ENCODE measurements around the gene ZFAND2B.

ZFAND2B gene

DNA sequence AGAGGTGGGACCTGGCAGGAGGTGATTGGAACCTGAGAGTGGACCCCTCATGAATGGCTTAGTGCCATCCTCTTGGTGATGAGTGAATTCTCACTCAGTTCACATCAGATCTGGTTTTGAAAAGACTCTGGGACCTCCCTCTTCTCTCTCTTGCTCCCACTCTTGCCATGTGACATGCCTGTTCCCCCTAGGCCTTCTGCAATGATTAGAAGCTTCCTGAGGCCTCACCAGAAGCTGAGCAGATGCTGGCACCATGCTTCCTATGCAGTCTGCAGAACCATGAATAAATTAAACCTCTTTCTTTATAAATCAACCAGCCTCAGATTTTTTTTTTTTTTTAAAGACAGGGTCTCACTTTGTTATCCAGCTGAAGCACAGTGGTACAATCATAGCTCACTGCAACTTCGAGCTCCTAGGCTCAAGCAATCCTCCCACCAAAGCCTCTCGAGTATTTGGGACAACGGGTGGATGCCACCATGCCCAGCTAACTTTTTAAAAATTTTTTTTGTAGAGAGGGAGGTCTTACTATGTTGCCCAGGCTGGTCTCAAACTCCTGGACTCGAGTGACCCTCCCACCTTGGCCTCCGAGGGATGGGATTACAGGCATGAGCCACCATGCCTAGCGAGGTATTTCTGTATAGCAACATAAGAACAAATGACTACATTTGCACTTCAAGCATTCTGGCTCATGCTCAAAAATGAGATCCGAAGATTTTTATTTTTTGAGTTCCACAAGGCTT, 2.0 kb upstream of the ZFAND2B start:
- DNase-seq (ENCODE audit: low read depth in 2 of 2), result no peak

DNA sequence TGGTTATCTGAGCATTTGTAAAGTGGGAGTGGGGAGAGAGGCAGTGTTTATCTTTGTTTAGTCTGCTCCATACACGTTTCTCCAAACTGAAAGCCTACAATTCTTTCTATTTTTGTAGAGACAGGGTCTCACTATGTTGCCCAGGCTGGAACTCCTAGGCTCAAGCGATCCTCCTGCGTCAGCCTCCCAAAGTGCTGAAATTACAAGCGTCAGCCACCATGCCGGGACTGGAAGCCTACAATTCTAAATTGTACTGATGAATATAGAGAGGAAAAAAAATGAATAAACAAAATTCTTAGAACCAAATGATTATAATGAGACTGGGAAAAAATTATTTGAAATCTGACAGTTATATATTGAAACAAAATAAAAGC, 1.4 kb upstream of the ZFAND2B start:
- DNase-seq (ENCODE audit: low read depth in 2 of 2), result no peak

DNA sequence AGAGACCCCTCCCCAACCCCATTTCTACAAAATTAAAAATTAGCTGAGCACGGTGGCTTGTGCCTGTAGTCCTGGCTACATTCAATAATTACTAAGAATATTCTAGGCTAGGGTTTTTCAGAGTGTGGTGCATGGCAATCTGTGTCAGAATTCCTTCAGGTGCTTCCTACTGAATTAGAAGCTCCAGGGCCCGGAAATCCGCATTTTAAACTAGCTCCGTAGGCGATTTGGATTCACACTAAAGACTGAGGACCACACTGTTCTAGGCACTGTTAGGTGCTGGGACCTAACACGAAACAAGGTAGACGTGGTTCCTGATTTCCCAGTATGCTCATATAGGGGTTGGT, 628 bp upstream of the ZFAND2B start:
- no peak for DNase-seq (ENCODE audit: low read depth in 2 of 2)

DNA sequence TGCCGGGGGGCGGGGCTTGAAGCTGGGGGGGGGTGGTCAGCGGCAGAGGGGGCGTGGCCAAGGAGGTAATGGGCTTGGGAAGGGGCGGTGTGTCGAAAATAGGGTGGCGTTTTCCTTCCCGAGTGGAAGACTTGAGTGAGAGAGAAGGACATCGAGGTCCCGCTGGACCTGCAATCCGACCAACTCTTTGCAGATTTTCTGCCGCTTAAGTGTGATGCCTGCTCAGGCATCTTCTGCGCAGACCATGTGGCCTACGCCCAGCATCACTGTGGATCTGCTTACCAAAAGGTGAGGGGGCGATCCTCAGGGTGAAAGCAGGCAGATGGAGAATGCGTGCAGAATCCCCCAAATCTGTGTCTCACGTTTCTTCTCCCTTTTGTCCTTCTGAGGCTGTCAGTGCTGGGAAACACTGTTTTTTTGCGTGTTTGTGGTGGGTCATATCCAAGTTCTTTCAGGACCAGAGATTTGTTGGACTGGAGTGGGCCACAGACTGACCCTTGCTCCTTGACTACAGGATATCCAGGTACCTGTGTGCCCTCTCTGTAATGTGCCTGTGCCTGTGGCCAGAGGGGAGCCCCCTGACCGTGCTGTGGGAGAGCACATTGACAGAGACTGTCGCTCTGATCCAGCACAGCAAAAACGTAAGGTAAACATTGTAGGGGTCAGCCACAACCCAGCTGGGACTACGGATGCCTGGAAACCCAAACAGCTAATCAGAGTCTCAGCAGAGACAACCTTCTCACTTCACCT, 727 bp downstream of the ZFAND2B start:
- no peak for DNase-seq (ENCODE audit: low read depth in 2 of 2)

DNA sequence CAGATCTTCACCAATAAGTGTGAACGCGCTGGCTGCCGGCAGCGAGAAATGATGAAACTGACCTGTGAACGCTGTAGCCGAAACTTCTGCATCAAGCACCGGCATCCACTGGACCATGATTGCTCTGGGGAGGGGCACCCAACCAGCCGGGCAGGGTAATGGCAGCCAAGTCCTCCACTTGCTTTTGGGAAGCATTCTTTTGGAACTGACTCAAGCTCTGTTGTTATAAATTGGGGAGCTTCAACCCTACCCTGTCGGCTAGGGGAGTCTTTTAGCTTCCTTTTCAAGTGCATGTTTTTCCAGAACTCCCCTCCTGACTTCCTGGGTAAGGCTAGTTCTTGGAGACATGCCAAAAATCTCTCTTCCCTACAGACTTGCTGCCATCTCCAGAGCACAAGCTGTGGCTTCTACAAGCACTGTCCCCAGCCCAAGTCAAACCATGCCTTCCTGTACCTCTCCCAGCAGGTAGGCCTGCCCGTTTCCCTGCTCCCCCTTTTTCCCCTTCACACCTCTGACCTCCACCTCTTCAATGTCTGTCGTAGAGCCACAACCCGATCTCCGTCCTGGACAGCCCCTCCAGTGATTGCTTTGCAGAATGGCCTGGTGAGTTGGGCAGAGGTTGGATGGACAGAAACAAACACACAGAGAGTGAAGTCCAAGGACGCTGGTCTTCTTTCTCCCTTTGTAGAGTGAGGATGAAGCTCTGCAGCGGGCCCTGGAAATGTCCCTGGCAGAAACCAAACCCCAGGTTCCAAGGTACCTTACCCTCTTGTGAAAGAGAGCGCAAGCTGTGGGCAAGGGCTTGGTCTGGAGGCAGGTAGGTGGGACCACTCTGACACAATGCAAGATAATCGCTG, 1.5 kb downstream of the ZFAND2B start:
- DNase-seq (ENCODE audit: low read depth in 2 of 2), result no peak

DNA sequence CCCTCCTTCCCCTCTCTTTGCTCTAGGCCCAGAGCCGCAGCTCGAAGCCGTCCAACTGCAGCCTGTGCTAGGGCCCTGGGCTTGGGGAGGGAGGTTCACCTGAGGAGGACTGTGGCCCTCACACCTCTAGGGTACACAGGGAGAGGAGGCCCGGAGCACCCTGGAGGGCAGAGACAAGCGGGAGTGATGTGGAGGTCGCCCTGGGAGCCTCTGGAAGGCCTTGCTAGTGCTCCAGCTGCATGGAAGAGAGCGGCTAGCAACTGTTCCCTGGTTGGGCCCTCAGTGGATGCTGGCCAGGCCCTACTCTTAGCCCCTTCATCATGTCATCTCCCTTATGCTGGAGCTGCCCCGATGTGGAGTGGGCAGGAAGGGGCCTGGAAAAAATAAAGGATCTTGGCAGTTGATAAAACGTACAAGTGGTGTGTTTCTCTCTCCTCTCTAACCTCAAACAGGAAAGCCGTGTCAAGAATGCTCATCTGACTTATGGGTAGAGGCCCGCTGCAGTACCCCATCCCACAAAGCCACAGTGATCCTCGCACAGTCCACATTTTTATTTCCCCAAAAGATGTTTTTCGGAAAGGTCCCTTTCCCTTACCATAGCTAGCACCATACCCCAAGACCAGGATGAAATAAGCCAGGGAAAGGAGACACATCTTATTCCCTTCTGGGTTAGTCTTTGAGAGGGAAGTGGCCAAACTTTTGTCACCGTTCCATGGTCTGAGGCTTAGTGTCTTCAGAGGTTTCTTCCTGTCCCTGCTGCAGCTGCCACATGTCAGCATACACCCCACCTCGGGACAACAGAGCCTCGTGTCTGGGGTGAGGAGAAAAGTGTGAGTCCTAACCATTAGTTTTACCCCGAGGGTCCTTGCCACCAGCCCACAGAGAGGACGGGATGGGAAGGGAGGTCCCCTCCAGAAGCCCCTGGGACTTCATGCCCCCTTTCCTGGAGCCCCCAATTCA, 2.9 kb downstream of the ZFAND2B start:
- no peak for DNase-seq (ENCODE audit: low read depth in 2 of 2)

DNA sequence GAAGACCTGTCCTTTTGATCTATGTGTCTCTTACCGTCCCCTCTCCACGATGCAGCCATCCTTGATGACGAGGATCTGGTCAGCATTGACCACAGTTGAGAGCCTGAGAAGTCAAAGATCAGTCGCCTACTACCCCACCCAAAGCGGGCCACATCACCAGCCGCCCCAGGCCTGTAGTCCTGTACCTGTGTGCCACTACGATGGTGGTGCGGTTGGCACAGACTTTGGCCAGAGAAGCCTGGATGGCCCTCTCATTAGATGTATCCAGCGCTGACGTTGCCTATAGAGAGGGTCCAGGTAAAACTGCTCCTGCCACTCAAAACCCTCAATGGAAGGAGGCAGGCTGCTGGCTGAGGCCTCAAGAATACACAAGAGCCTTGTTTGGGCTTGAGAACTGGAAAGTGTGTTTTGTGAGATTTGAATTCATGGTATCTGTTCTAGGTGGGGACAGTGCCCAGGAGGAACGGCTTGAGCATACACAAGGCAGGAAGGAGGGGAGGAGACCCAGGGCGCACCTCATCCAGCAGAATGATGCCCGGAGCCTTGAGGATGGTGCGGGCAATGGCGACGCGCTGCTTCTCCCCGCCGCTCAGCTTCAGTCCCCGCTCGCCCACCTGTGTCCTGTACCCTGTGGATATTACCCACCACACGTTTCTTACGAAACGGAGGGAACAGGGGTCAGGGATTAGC, 3.8 kb downstream of the ZFAND2B start:
- DNase-seq (ENCODE audit: low read depth in 2 of 2), result no peak

DNA sequence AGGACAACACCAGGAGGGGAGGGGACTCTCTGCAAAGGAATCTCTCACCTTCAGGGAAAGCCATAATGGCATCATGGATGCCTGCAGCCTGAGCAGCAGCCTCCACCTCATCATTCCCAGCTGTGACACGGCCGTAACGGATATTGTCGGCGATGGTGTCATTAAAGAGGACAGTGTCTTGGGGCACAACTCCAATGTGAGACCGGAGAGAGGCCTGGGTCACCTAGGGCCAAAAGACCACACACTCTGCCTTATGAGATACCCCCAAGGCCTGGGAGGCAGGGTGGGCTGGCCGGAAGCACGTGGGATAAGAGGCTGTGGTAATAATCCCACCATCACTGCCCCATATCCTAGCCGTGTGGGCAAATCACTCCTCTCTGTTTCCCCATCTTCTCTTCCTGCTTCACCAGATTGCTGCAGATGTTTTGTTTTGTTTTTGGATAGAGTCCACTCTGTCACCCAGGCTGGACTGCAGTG, 4.3 kb downstream of the ZFAND2B start:
- no peak for DNase-seq (ENCODE audit: low read depth in 2 of 2)

DNA sequence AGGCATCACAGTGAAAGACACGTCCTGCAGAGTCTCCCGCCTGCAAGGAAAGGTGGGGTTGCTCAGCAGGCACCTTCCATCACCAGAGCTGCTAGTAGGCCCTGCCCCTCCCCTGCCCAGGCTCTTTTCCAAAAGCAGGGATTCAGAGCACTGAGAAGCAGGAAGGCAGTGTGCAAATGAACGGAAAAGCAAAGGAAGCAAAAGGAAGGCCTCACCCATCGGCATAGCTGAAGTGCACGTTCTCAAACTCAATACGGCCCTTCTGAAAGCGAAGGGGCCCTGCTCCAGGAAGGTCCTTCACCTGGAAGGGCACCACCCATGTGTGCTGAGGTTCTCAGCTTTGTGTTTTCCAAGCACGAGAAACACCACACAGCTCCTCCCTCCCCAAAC, 6.4 kb downstream of the ZFAND2B start:
- no peak for DNase-seq (ENCODE audit: low read depth in 2 of 2)

DNA sequence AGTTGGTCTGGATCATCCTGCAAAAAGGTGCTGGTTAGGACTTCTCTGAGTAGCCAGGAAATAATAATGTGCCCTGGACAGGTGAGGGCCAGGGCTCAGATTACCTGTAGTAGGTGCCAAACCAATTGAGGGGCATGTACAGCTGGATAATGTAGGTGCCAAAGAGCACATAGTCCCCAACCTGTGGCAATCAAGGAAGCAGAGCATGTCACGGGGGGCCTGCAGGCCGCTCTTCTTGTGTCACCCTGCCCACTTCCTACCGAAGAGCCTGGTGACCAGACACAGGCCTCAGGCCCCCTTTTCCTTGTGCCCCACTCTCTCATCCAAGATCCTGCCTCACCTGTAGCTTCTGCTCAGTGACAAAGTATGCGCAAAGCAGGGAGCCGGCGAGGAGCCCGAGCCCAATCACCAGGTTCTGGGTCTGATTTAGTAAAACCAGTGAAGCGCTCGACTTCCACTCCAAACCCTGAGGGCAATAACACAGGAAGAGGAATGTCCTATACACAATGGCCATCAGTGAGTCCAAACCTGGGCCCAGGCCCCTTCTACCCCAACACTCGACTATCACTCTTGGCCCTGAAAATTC, 7.0 kb downstream of the ZFAND2B start:
- no peak for DNase-seq (ENCODE audit: low read depth in 2 of 2)

DNA sequence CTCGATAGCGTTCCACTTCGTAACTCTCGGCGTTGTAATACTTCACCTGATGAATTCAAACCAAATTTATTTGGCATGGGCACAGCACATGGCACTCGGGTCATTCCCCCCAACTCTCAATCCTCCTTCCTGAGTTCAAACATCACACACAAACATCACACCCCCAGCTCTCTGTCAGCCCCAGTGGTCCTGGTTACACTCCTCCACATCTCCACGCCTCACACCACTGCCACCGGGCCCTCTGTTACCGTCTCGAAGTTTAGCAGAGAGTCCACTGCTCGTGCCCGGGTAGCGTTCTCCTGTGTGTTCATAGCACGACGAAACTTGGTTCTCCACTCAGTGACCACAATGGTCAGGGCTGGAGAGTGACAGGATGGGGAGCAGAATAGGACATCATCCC, 7.6 kb downstream of the ZFAND2B start:
- DNase-seq (ENCODE audit: low read depth in 2 of 2), result no peak

DNA sequence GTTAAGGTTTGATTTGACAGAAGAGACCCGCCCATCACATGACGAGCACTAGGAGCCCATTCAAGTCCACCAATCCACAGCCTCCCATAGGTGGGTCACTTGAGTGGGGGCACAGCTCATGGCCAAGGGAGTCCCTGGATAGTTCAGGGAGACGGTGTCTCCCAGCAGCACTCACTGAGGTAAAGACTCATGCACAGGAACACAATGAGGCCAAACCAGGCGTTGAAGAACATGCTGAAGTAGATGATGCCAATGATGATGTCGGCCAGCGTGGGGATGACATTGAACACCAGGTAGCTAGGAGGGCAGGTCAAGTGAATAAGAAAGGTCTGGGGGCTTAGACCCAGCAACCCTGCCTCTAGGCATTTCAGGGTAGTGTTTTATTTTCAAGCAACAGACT, 8.2 kb downstream of the ZFAND2B start:
- no peak for DNase-seq (ENCODE audit: low read depth in 2 of 2)

DNA sequence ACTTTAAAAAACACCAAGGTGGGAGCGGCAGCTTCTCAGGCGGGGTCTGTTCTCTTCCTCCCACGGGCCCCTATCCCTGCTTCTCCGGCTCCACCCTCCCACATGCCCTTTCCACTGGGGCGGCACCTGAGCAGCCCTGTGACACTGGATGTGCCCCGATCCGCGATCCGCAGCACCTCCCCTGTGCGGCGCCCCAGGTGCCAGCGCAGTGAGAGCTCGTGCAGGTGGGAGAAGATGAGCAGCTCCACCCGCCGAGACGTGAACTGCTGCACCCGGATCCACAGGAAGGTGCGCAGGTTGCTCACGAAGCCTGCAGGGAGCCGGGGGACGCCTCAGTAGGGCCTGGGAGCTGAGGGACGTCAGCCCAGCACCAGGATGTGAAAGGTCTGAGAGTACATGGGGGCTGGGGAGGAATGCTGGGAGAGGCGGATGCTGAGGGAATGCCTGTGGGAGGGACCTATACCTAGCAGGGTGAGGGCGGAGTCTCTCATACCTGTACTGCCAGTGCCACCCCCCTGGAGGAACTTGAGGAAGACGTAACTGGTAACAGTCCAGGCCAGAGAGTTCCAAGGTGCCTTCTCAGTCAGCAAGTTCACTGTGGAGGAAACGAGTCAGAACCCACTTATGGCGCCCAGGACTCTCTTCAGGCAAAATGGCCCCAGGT, 9.4 kb downstream of the ZFAND2B start:
- DNase-seq (ENCODE audit: low read depth in 2 of 2), result no peak

DNA sequence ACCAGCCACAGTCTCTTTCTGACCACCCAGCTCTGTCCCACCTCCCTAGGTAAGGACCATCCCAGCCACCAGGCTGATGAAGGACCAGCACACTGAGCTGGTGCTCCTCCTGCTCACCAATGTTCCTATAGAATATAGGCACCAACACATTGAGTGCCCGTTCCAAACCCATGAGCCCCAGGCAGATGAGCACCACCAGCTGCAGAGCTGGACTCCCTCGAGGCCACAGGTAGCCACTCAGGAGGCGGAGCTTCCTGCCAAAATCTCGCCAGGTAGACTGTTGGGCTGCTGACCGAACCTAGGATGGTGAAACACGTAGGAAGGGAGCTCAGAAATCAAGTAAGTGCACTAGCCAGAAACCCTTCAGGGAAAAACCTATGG, 9.9 kb downstream of the ZFAND2B start:
- no peak for DNase-seq (ENCODE audit: low read depth in 2 of 2)

DNA sequence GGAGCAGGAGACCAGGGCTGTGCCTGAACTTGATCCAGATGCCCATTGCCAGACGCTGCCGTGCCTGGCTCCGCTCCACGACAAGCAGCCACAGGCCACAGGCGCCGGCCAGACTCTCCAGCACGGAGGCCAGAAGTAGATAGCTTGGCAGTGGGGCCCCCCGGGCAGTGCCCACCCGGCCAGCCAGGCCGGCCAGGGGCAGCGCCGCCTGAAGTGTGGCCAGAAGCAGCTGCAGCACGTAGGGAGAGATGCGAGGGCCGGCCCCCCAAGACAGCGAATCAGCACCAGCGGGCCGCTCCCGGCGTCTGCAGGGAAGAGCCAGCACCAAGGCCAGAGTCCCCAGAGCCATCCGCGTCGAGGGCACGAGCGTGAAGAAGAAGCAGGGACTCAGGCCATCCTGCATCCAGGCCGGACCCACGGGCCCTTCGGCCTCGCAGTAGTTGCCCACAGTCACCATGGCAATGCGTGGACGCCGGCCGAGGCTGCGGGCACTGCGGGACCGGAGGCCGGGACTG, 11.7 kb downstream of the ZFAND2B start:
- no peak for DNase-seq (ENCODE audit: low read depth in 2 of 2)

DNA sequence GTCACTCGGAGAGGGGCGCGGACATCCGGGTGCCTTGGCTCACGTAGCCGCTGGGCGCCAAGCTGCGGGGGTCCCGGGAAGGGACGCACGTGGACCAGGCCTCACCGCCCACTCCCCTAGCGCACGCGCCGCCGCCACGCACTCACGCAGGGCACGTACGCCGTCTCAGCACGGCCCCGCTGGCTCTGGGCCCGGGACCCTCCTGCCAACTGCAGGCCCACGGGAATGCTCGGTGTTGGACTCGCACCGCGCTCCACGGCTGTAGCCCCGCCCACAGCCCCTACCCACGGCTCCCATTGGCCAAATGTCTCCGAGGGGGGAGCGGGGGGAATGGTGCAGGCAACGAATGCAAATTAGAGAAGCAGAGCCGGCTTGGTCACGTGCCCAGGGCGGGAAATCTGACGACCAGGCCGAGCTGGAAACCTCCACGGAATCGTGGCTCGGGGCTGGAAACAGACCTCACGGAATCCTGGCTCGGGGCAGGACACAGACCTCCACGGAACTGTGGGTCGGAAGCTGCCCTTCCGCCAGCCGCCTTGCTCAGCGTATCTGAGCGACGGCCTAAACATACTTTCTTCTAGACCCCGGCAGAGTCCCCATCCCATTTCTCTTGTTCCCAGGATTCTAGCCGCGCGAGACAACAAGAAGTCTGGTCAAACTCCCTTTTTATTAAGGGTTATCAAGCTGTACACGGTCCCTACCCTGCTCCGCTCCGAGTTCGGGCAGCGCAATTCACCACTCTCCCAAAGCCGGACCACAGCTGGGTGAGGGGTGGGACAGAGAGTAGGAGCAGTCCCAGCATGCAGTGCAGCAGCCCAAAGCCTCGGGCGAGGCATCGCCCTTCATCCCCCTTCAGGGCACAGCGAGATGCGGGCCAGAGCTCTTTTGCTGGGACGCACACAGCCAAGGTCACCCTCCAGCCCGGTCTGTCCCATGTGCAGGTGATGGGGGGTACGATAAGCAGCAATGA, 12.4 kb downstream of the ZFAND2B start, which contains the start of gene ABCB6:
ABCB6 (minus strand) TSS at position 227 of the 970 bp plus-strand sequence. CDS start 285 bp downstream, outside the sequence.
- DNase-seq (ENCODE audit: low read depth in 2 of 2), result peak; percentile 87

DNA sequence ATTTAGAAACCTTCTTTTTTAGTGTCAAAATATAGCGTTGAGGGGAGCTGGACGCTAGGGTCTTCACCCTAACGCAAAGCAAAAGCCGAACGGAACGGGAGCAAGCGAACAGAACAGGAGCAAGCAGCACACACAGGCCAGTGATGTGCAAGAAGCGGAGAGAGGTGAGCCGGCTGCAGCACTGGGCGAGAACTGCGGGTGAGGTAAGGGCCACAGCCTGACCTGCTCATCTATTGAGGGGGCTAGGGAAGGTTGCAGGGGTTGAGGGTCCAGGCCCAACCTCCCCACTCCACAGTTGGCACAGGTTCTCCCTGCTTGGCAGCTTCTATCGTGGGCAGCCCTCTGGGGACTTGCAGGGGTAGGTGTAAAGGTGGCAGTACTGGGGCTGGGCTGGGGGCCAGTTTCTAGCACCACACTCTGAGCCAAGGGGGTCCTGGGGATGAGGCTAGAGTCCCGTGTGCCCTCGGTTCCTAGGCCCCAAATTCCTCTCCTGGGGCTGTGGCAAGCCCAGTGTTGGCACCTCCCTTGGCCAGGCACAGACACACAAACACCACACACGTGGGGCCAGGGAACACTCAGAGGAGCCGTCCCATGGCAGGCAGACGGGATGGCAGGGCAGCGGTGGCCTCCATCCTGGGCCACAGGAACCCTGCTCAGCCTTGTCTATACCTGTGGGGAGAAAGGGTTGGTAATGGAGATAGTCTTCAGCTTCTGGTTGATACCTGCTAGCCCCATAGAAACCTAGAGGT, 13.4 kb downstream of the ZFAND2B start:
- no peak for DNase-seq (ENCODE audit: low read depth in 2 of 2)

All from stimulated activated CD4-positive, alpha-beta T cell treated with anti-CD3 and anti-CD28 coated beads, Interleukin-4, amount 100 ng/mL, for 48 hours (primary cell).